ENCODE results near the gene PRR23E.

PRR23E gene

GRCh38 chr3:127165036-127165435 is 27.9 kb upstream of the PRR23E start:
- no peak for DNase-seq

- DNase-seq, result no peak
These were observed 27.0 kb upstream of the PRR23E start for GRCh38 chr3:127165694-127166485.

- no peak for DNase-seq
These were observed 26.3 kb upstream of the PRR23E start for GRCh38 chr3:127166501-127167065.

DNA sequence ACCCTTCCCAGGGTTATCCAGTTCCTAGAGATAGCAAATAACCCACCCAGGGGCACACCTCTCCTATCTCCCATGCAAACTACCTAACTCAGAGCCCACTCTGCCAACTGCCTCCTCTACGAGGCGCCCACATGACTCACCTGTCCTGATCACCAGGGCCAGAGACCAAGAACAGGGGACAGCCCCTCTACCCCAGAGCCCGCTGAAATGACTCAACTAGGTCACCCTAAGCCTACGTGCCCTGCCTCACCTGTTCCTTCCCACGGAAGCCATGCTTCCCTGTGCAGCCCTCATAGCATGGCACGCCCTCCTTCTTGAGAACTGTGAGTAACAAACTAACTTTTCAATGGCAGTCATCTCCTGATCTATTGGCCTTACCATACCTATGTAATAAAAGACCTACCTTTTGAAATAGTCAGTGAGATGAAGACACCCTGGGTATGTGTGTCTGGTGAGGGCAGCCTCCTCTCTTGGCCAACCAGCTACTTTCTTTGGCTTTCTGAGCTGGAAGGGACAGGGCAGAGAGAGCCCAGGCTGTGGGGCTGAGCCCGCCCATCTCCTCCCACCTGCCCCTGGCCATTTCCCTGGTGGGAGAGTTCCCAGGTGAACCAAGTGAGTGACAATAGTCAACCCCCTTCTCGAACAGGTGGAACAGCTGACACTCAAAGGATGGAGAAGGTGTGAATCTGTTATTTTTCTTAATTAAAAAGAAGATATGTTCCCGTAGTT is 25.5 kb upstream of the PRR23E start:
- no peak for DNase-seq

DNA sequence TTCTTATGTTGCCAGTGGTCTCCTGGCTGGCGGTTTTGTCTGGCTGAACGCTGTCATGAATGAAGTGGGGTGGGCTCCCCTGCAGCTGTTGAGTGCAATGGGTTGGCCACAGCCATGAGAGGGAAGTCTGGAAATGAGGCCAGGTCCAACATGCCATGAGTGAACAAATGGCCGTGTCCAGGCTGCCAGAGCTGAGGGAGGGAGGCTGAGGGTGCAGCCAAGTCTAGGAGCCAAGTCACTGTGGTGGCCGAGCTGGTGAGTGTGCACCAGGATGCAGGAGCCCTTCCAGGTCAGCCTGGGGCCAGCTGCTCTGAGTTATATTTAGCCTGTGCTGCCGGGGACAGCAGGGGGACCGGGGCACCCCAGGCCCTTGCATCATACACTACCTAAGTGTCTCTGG is 24.7 kb upstream of the PRR23E start:
- DNase-seq, result no peak

DNA sequence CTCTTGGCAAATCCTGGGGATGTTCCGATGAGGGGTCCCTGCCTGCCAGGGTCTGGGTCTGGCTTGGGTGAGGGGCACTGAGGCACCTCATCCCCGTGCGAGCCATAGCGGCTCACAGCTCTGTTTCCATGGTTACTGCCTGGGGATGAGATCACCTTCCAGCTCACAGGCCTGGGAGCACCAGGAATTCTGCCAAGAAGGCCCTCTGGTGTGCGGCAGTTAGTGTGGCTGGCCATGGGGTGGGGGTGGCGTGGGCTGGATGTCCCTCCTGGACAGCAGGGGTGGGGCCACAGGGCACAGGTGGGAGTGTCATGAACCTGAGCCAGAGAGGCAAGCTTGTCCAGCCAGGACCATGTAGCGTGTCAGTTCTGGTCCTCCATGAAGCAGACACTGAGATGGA is 22.1 kb upstream of the PRR23E start:
- no peak for DNase-seq

- DNase-seq, result no peak
These were observed 21.6 kb upstream of the PRR23E start for GRCh38 chr3:127171320-127171719.

- no peak for DNase-seq
These were observed 21.2 kb upstream of the PRR23E start for GRCh38 chr3:127171721-127172120.

DNA sequence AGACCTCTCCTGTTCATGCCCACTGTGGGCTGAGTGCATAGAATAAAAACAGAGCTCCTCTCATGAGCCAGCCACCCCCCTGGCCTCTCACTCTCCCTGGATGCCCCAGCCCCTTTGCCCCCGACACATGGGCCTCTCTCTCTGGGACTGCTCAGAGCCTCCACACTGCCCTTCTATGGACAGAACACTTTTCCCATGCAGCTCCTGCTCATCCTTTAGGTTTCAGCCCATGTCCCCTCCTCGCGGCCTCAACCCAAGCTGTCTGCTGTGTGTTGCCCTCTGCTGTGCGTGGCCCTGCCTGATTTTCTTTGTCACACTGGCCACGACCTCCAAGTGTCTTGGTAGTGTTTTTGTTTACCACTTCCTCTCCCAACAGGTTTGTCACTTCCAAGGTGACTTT is 20.7 kb upstream of the PRR23E start:
- DNase-seq, result no peak

GRCh38 chr3:127172781-127173515 is 20.0 kb upstream of the PRR23E start:
- DNase-seq, result no peak

DNA sequence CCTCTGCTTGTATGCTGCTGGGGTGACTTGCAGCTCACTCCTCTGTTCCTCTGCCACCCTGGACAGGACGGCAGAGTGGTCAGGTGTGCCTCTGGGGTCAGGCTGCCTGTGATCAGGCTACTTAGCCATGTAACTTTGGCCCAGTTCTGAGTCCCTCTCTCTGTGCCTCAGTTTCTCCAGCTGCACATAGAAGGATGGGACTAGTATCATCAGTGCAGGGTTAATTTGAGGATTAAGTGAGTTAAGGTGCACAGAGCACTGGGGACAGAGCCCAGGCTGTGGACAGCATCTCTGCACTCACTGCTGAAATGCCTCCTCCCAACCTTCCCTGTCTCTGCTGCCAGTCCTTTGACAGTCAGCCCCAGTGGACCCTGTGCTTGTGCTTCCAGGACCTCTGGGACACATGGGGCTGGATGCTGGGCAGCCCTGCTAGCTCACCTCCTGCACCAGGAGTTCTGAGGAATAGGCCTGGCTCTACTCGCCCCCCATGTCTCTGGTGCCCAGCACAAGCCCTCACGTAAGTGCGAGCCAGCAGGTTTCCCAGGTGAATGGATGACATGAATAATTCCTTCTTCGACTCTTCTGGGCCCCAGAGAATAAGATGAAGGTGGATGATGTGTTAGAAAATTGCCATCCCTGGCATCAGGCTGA is 19.3 kb upstream of the PRR23E start:
- no peak for DNase-seq

DNA sequence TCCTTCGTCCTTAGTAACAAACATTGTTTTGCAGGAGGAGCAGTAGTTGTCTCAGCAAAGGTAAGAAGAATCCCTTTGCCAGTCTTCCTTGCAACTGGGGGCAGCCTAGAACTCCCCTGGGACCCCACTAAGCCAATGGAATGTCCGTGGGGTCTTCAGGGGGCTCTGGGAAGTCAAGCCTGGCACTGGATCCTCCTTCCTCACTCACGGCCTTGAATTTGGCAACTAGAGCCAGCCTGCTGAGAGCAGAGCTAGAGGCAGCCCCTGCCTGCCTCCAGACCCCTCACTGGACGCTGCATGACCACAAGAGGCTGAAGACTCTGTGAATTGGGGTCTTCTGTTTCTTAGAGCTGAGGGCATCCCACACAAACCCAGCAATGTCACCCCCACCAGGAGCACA is 18.6 kb upstream of the PRR23E start:
- DNase-seq, result no peak

GRCh38 chr3:127174715-127175140 is 18.2 kb upstream of the PRR23E start:
- no peak for DNase-seq

GRCh38 chr3:127175272-127175671 is 17.7 kb upstream of the PRR23E start:
- no peak for DNase-seq

- DNase-seq, result no peak
These were observed 15.7 kb upstream of the PRR23E start for GRCh38 chr3:127177226-127177625.

GRCh38 chr3:127180859-127181258 is 12.1 kb upstream of the PRR23E start:
- no peak for DNase-seq

DNA sequence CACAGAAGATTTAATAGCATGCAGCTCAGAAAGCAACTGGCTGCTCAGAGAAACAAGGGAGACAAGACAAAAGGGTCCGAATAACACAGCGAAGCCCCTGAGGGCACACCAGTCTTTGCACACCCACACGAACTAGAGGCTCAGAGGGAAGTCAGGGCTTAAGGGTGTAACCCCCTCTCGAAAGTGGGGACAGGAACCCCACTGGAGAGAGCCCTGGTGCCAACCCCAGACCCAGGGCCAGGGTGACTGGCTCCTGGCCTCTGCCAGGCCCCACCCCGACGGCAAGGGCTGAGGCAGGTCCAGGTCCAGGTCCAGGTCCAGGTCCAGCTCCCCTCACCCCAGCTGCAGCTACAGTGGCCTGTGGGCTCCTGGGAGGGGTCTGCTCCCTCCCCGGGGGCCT is 10.5 kb upstream of the PRR23E start:
- no peak for DNase-seq

DNA sequence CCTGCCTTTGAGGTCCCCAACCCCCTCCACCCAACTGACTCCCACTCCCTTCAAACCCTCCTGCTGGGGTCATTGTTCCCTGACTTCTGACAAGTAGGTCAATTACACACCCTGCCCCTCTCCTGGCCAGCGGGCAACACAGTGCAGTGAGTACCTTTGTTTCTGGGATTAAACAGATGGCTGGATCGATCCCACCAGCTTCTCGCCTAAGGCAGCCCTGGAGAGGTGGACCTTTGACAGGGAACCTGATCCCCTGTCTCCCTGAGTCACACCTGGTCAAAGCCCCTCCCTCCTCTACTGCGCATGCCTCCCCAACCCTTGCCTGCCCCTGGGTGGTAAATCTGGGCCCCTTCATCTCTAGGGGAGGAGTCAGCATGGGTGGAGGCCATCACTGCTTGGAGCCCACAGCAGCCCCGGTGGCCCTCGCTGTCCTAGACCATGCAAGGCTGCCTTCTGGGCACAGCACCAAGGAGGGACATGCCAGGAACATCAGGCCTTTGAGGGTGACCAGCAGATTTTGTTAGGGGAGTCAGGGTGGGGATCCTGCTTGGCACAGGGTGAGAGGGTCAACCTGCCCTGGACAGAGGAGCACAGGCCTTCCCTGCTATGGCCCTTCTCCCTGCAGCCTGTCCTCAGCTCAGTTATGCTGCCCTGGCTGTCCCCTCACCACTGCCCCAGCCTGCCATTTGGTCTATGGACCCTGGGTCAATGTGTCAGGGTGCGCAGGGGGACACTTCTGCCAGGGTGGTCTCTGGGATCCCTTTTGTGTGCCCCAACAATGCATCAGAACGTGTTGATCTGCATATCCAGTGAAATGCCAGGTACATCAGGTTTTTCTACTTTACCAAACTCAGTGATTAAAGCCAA is 9.8 kb upstream of the PRR23E start:
- no peak for DNase-seq

DNA sequence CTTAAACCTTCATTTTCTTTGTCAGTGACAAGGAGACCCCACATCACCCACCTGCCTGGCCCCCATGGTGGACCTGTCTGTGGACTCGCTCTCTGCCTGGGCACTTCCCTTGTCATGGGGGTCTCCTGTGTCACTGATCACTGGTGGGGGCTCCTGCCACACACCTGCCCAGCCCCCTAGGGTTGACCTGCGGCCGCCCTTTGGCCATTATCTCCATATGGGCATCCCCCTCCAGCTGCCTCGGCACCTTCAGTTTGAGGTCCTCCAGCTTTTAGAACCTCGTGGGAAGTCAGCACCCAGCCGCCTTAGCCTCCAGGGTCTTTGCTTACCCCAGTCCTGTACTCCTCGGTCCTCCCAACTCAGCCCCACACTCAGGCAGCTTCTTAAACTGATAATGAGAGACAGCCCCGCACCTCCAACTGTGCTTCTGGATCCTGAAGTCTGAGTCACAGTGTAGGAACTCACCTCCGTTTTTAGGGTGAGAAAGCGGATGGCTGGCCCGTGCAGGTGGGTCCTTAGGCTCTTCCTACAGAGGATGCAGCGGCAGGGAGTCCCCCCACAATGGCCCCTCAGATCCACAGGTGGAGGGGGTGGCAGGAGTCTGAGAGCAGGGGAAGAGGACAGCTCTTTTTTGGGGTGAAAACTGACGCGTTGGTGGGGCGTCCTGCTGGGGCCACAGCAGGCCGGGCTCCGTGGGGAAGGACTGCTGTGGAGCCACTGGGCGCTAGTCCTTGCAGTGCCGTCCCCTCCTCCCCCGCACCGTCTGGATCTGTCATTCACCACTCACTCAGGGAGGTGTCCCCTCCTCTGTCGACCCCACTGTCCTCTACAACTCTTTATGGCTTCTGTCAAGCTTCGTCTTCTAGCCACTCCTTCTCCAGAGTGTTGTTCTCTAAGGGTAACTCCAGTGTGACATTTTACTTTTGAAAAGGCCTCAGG is 8.7 kb upstream of the PRR23E start:
- no peak for DNase-seq

DNA sequence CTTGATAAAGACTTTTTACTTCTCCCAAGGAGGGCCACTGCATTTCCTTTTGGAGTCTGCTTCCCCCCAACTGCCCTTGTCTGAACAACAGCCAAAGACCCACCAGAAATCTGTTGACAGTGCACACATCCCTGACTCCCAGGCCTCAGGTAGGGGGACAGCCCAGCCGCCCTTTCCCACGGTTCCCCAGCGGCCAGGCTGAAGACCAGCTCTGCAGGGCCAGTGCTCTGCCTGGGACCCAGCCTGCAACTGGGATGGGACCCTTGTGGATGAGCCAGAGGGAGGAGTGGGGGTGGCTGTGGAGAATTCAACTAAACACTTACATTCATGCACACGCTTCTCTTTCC is 8.1 kb upstream of the PRR23E start:
- no peak for DNase-seq

DNA sequence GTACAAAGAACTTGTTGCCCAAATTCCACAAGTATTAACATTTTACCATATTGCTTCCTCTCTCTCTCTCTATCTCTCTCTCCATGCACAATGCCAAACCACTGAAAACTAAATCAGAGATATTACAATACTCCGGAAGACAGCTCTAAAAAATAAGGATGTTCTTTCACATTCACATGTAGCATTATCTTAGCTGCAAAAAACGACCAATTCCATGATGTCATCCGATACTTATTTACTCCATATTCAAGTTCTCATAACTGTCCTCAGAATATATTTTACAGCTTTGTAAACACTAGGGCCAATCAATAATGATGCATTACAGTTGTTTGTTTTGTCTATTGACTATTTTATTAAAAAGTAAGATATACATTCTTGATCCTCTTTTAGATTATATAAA is 7.7 kb upstream of the PRR23E start:
- no peak for DNase-seq

All from activated CD4-positive, CD25-positive, alpha-beta regulatory T cell (primary cell).